ENCODE measurements around the gene TIMP3.

GRCh38 chr22:32887324-32887980 is 85.9 kb downstream of the TIMP3 start:
- TF ChIP-seq CTCF (IDR thresholded peaks at IDR 0.05; ENCODE audit: extremely low read depth in 1 of 2, insufficient read depth in 1 of 2, low read depth in 1 of 2, low read length in 2 of 2), result no peak
- no peak for TF ChIP-seq EZH2 (IDR thresholded peaks at IDR 0.05; ENCODE audit: borderline replicate concordance, low read depth, low read length, severe bottlenecking)
- no peak for TF ChIP-seq GATA2 (IDR thresholded peaks at IDR 0.05; ENCODE audit: insufficient read depth, insufficient read length, low read depth, low read length)
- no peak for TF ChIP-seq POLR2A (IDR thresholded peaks at IDR 0.05; ENCODE audit: low read depth, low read length)
- no peak for TF ChIP-seq POLR2AphosphoS5 (IDR thresholded peaks at IDR 0.05; ENCODE audit: insufficient read depth, low read depth, low read length)
- TF ChIP-seq MAX (IDR thresholded peaks at IDR 0.05; ENCODE audit: insufficient read depth, insufficient read length), result no peak
- TF ChIP-seq FOS (IDR thresholded peaks at IDR 0.05; ENCODE audit: borderline replicate concordance, insufficient read depth, low read length), result no peak
- TF ChIP-seq MYC (IDR thresholded peaks at IDR 0.05; ENCODE audit: low read depth, low read length), result no peak
- no peak for TF ChIP-seq JUN (IDR thresholded peaks at IDR 0.05; ENCODE audit: borderline replicate concordance, insufficient read depth, insufficient read length, low read depth)
